Upper lobe of left lung (tissue), 4 donors: ENCODE results near the gene PALLD.

Experiments
- CTCF ChIP-seq, 6 experiments: fragments of 450-650 bp in 4 of 6; fragments of 200-600 bp in 2 of 6; sonication (generic) in 2 of 6; IDR thresholded peaks; one replicate each; pipeline ENCODE4 v1.5.1; 2016 to 2019; ENCODE audit warnings: antibody characterized with exemption in 6 of 6
- EP300 ChIP-seq, 4 donors: sonication (generic); formaldehyde crosslinking; IDR thresholded peaks; one replicate each; pipeline ENCODE4 v1.5.1; 2017; ENCODE audit warnings: antibody characterized with exemption in 4 of 4, control low read depth in 2 of 4
- POLR2A ChIP-seq, 4 donors: fragments of 450-650 bp; IDR thresholded peaks; one replicate each; pipeline ENCODE4 v1.5.1; 2016 to 2017; ENCODE audit warnings: antibody characterized with exemption in 4 of 4, mild to moderate bottlenecking in 2 of 4
- POLR2AphosphoS5 ChIP-seq, 2 donors: sonication (generic); formaldehyde crosslinking; IDR thresholded peaks; one replicate each; pipeline ENCODE4 v1.5.1; 2017; ENCODE audit warnings: antibody characterized with exemption in 2 of 2

- TF ChIP-seq CTCF (IDR thresholded peaks at IDR 0.05) (no peak), POLR2AphosphoS5 (IDR thresholded peaks at IDR 0.05) (no peak), POLR2A (IDR thresholded peaks at IDR 0.05) (no peak), EP300 (IDR thresholded peaks at IDR 0.05) (no peak)
These were observed 7.7 kb downstream of the PALLD start for GRCh38 chr4:168504526-168504925.
